HG03280 (cell line): ENCODE results near the gene MRPS18A.
"Not testable (repeated sequence)": the region's sequence is repeated elsewhere in the genome, so short reads cannot be mapped to it uniquely, and the experiment has no call there.

Source experiments
- ATAC-seq: cut with Tn5 transposase; IDR thresholded peaks from one replicate; pipeline ENCODE4 v1.9.1; 2021; ENCODE audit warnings: mild to moderate bottlenecking, moderate library complexity; ENCODE audit not compliant: unreplicated experiment

The MRPS18A gene

DNA sequence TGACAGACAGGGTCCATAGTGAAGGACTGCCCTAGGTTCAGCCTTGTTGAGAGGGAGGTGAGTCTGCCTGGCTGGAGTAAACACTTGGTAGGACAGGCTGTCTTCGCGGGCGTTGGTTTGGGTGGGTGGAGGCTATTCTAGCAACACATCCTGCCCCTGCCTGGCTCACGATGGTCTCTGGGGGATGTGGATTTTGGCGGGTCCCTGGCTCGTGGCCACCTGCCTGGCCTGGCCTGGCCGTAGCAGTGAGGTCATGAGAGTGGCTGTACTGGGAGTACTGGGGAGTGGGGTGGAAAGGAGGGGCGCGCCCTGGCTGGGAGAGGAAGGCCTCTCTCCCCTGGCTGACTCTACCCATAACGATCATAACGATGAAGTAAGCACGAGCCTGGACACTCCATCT, 30.2 kb upstream of the MRPS18A start:
- no peak for ATAC-seq

DNA sequence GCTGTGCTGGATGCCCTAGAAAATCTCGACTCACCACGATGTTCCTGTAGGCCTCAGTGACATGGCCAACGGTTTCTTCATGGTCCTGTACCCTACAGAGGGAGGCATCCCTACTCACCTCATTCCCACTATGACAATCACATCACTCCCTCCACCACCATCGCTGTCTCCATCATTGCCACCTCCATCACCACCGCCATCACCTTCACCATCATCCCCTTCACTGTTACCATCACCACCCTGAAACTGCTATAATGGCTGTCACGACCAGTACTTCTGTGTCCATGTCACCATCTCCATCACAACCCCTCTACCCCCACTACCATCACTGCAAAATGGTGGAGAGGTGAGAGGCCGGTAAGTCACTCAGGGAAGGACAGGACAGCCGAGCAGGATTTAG, 29.8 kb upstream of the MRPS18A start:
- ATAC-seq: no peak

DNA sequence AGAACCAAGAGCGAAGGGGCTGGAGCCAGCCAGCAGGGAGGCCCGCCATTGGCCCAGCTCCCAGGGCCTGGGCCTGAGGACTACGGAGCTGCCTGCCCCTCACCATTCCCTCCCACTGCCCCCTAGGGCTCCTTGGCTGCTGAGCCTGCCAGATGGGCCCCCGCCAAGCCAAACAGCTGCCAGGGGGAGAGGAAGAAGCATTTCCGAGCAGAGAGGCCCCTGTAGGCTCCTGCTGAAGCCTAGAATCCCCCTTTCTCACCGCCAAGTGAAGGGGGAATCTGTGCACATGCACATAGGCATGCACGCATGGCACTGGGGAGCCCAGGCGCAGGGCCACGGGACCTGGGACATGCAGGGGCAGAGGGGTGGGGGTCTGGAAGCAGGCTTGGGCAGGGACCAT, 28.5 kb upstream of the MRPS18A start:
- ATAC-seq: no peak

DNA sequence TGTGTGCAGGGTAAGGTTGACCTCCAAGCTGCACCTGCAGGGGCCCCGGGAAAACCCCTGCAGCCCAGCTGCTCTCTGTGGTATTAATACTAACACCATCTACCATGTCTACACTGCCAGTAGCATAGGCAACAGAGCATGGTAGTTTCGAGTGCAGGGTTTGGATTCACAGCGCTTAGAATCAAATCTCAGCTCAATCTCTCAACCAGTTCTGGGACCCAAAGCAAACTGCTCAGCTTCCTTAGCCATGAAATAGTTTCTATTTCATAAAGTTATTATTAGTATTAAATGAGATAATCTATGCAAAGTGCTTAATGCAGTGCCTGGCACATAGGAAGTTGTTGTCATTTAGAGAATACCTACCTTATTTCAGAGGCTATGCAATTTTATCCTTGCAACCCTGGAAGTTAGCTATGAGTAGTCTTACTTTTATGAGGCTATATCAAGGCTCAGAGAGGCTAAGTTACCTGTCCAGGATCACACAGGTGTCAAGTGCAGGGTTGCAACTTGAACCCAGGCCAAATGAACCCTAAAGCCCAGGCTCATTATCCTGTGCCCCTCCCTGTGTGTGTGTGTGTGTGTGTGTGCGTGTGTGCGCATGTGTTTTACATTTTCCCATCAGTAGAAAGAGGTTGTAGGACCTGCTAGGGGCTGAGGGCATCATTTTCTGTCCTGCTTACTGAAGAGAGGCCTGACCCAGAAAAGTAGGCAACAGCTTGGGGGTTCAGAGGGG, 27.6 kb upstream of the MRPS18A start:
- ATAC-seq: peak; percentile 92

DNA sequence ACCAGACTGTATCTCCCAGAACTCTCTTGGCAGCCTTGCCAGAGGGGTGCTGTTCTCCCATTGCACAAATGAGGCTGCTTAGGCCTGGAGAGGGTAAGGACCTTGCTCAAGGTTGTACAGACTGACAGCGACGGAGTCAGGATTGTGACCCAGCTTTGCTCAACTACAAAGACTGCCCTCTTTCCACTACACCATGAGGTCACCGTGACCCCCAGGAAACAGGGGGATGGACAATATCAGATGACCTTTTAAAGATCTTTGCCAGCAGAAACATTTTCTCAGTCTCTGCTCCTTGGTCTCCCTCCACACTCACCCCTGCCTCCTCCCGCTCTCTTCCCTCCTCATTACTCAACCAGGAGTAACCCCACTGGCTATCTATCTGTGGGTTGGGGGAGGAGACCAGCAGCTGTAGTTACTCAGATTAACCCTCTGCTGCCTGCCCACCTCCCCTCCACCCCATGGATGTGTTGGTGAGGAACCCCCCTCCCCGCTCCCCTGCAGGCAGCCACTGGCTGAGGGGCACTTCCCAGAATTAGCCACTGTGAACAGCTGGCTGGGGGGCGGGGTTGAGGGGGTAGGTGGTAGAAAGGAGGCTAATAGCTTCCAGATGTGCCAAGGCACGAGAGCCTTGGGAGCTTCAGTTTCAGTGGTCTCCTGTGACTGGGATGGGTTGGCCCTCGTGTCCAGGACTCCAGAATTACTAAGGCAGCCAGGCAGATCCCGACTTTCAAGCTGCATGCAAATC, 26.9 kb upstream of the MRPS18A start:
- ATAC-seq: peak; percentile 20

DNA sequence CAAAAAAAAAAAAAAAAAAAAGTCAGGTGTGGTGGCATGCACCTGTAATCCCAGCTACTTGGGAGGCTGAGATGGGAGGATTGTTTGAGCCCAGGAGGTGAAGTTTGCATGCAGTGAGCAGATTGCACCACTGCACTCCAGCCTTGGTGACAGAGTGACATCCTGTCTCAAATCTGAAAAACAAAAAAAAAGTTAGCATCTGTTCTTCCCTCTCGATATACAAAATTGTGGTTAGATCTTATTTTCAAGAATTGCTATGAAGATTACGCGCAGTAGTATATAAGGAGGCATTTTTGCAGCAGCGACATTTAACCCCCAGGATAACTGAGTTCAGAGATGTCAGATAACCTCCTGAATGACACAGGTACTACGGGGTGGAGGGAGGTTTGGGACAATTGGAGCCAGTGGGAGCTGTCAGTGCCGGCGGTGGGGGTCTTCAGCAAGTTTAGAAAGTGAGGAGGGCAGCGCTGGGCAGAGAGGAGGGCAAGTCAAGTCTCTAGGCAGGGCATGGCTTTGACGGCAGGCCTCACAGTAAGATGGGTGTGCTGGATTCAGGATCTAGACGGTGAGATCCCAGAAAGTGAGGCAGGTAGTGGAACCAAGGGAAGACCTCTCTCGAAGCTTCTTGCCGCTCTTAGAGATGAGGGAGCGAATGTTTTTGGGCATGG, 26.2 kb upstream of the MRPS18A start:
- no peak for ATAC-seq

DNA sequence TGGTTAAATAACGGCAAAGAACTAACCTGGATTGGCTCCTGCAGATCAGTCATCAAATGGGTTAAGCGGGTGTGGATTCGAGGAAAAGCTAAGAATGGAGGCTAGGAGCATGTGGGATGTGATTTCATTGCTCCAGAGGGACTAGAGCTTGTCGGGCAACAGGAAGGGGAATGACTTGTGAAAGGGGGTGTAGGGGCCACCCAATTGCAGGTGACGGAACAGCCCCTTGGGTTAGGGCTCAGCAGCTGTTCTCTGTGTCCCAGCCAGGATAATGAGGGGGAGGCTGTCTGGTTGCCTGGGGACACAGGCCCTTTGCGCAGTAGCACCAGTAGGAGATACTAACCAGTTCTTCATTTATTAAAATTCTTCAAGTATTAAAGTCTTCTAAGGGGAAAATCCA, 25.0 kb upstream of the MRPS18A start:
- ATAC-seq: no peak

DNA sequence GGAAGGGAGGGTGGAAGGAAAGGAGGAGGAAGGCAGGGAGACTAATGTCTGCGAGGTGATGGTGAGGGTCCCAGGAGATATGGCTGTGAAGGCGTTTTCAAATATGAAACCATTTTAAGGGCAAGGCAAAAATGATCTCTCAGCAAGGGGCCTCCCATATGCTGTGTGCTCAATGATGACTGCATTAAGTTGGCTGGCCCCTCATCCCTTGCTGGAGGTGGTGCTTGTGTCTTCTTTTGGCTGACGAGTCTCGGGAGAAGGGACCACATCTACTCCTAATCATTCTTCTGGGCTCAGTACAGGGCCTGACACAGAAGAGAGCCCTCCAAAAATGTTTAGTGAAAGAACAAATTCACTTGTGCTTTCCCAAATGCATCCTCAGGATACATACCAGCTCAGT, 23.0 kb upstream of the MRPS18A start:
- no peak for ATAC-seq

DNA sequence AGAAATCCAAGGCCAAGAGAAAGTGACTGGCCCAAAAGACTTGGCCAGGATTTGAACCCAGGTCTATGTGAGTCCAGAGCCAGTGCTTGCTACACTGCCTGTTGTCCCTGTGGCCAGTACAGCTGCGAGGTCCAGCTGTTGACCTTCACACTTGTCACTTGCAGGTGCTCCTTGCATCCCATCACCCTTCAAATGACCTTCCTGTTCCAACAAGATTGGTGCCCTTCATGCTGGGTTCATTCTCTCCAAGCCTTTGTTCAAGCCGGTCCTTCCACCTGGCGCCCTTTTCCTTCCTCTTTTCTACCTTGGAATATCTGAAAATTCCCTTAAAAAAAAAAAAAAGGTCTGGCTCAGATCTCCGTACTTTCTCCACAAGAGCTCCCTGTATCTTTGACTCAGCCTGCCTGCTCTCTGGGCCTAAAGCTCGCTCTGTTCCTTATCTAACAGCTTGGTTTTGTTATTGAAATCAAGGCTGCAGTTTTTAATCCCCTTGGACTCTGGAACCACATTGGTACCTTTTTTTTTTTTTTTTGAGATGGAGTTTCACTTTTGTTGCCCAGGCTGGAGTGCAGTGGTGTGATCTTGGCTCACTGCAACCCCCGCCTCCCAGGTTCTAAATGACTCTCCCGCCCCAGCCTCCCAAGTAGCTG, 22.2 kb upstream of the MRPS18A start:
- ATAC-seq: no peak

DNA sequence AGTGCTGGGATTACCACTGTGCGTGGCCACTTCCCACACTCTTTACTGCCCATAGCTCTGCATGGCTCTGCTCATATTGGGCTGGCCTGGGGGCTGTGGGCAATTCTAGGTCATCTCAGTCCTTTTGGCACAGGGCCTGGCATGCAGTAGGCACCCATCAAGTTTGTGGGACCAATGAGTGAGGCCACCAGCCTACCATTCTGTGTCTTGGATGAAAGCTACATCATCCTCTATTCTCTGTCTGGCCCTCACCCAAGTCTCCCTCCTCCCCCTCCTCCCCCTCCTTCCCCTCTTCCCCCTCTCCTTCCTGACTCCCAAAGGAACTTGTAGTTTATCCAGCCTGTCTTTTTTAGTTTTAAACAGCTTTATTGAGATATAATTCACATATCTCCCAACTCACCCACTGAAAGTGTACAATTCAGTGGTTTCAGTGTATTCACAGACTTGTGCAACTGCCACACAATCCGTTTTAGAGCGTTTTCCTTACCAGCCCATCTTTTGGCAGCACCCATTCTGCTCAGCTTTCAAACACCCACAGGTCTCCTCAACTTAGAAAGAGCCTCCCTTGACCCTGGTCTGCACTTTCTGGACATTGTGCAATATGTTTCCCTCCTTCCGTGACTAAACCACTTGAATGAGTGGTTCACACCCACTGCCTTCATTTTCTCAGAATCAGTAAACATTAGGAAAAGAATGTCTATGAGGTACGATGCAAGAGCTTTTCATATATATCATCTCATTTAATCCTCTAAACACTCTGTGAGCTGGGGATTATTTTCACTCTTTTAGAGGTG, 21.5 kb upstream of the MRPS18A start:
- ATAC-seq: no peak

DNA sequence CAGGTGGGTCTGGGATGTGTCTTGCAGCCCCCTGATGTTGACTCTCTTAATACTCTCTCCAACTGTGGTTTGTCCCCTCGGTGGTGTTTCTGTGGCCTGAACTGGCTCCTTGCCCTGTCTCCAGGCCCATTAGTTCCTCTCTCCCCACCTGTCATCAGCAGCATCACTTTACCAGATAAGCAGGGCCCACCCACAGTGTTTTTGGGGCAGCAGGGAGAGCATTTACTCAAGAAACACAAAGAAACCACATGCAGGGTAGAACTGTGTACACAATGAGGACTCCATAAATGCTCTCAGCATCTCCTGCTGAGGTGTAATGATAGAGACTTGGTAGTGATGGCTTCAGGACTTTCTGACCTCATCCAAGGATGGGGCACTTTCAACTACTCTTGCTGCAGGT, 20.2 kb upstream of the MRPS18A start:
- no peak for ATAC-seq

DNA sequence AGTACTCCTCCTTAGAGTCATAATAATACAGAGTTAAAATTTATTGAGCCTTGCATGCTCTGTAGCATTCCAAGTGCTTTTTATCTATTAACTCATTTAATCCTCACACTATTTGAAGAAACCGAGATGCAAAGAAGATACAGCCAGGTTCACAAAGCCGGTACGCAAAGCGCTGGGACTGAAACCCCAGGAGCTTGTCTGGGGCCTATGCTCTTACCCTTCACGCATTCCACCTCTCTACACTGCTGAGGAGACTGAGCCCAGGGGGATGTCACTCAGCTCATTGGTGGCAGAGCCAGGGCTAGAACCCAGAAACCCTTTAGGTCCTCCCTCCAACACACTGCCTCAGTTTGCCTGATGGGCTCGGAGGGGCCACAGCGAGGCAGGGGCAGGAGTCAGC, 19.7 kb upstream of the MRPS18A start:
- no peak for ATAC-seq

DNA sequence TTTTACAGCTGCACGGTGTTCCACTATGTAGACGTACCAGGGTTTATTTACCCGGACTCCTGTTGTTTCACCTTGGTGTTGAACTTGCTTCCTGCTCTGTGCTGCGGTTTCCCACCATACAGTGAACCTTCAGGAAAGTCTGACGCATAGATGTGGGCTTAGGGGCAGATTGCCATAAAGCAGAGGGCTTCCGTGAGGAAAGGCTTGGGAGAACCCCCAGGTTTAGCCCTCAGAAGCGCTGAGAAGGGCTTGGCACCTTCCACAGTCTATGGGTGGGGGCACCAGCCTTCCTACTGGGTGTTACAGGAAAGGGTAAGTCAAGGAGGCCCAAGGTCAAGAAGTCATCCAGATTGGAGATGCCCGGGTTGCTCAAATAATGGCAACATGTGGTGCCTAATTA, 19.2 kb upstream of the MRPS18A start:
- no peak for ATAC-seq

DNA sequence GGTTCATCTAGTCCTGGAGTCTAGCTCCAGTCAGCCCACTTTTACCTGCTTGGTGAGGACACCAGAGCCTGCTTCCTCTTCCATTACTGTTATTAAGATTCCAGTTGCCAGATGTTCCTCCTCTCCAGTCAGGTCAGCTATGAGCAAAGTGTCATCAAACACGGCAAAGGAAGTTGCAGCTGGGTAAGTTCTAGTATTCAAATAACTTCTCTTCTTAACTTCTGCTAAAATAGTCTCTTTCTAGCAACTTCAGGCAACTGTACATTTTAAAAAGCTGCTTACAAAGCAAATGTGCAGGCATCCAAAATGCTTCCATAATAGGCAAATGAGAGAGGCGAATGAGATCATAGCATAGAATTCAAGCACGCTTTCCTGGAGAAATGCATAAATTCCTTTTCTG, 18.4 kb upstream of the MRPS18A start:
- ATAC-seq: peak; percentile 52

DNA sequence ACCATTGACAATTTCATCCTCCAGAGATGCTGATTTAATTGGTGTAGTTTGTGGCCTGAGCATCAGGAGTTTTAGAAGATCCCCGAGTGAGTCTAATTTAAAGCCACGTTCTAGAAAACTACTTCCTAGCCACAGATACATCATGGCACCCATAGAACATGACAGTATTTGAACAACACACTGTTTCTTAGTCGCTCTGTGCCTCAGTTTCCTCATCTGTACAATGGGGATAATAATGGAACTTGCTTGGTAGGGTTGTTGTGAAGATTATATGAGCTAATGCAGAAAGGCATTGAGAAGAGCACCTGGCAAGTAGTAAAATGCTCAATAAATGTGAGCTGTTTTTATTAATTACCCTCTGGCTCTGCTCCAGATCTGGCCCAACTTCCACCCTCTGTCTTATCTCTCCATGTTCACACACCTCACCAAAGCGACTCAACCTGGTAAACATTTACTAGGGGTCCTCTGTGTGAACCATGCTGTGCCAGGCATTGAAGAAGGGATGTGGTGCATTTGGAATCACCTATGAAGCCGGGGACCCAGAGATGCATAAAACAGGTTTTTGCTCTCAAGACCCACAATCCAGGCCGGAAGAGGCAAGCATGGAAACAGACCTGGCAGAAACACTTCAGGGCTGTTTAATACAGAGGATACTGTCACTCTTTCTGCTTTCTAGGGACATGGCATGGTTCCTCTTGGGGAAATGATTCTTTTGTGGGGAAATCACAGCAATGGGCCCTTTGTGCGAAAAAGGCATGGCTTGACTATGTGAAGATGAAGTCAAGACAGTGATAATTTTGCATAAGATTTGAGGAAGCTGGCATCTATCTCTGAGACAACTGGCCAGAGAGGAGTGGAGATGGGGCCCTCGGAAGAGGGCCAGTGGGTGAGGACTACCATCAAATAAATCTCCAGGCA, 16.2 kb upstream of the MRPS18A start:
- ATAC-seq: no peak

DNA sequence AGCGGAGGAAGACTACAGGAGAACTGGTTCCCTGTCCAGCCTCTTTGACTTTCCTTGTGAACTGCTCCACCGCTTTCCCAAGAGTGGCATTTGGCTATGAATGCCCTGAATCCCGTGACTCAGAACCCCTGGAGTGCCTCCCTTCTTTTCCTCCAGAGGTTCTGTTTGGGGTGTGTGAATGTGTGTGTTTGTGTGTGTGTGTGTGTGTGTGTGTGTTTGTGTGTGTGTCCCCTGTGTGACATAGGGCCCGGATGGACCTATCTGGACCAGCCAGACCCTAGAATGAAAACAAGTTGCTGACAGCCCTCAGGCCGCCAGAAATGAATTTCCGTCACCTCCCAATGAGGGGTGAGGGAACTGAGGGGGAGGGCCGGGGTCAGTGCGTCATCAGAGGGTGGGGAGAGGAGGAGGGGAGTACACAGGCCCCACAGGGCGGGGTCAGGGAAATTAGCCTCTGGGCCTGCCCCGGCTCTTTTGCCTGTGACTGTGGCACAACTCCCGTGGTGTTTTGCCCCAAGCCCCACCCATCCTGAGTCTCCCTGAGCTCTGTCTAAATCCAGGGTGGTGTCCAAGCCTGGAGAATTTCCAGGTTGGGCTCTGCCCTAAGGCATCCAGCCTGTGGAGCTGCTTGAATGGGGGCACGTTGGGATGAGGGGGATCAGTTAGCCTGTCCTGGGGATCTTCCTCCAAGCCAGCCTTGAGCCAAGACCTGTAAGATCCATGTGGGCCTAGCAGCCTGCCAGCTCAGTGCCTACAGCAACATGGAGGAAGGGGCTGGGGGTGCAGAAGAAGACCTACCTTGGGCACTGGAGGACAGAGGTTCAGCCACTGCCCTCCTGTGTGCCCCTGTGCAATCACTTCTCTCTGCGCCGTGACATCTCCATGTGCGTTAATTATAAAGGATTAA, 15.2 kb upstream of the MRPS18A start:
- ATAC-seq: no peak

DNA sequence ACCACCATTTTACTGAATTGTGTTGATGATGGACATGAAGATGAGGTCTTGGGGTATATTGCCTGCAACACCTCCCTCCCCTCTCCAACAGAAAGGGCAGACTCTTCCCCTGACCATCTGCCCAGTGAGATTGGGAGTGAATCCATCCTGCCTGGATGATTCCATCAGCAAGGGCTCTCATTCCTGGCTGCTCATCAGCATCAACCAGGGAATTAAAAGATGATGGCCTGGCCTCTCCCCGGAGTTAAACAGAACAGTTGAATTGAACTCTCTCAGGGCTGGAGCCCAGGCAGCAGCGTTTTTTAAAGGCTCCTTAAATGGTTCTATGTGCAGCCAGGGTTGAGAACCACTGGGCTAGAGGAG, 14.6 kb upstream of the MRPS18A start:
- no peak for ATAC-seq

DNA sequence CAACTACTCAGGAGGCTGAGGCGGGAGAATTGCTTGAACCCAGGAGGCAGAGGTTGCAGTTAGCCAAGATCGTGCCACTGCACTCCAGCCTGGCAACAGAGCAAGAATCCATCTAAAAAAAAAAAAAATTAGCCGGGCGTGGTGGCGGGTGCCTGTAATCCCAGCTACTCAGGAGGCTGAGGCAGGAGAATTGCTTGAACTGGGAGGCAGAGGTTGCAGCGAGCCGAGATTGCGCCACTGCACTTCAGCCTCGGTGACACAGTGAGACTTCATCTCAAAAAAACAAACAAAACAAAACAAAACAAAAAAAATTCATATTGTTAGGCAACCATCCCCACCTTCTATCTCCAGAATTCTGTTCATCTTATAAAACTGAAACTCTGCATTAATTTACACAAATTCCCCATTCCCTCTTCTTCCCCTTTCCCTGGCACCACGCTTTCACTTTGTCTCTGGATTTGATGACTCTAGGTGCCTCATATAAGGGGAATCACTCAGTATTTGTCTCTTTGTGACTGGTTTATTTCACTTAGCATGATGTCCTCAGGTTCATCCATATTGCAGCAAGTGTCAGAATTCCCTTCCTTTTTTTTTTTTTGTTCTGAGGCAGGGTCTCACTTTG, 13.5 kb upstream of the MRPS18A start:
- not testable (repeated sequence) for ATAC-seq
